H1 (cell line): Measurements from ENCODE around the gene MBD3L3. TPM values are rescaled to one million over a fixed set of nuclear protein-coding genes. Genes with fewer than 3 reads are reported as not detected.
"Not testable (repeated sequence)": the region's sequence is repeated elsewhere in the genome, so short reads cannot be mapped to it uniquely, and the experiment has no call there.

Experiments
- CTCF ChIA-PET: fragments of 300-600 bp; sonication (Branson Sonifier 250); formaldehyde crosslinking; loops from one replicate; lab custom pipeline; 2021; ENCODE audit not compliant: partially characterized antibody; lab: Charles Lee
- POLR2A ChIA-PET: fragments of 300-600 bp; sonication (Branson Sonifier 250); formaldehyde crosslinking; loops from one replicate; lab custom pipeline; 2021; ENCODE audit warnings: inconsistent platforms; ENCODE audit not compliant: partially characterized antibody; lab: Charles Lee
- DNase-seq, 2 experiments: peaks; one replicate each; pipeline versions ENCODE4 v3.0.0 to v3.0.0-alpha.2; 2010 to 2022; ENCODE audit warnings: low spot score in 2 of 2, low read depth in 1 of 2, mixed read lengths in 1 of 2
- FAIRE-seq: peaks from 2 replicates; lab custom pipeline; 2011; peaks lifted over from hg19 to GRCh38; lab: Jason Lieb, UNC
- H2AFZ ChIP-seq: 2 replicates; pipeline ENCODE4 v1.8.1; 2012; ENCODE audit warnings: low read length, inconsistent platforms
- H2AK5ac ChIP-seq: 2 replicates; pipeline ENCODE4 v1.6.1; 2013; ENCODE audit warnings: low read depth, low read length
- H2BK120ac ChIP-seq: replicated peaks from 2 replicates; pipeline ENCODE3; 2013; ENCODE audit warnings: low read depth, low read length, inconsistent platforms
- H2BK12ac ChIP-seq: 2 replicates; pipeline ENCODE4 v1.6.1; 2013; ENCODE audit warnings: low read depth, low read length
- H2BK15ac ChIP-seq: 2 replicates; pipeline ENCODE4 v1.6.1; 2013; ENCODE audit warnings: low read length
- H2BK20ac ChIP-seq: 2 replicates; pipeline ENCODE4 v1.6.1; 2013; ENCODE audit warnings: low read length
- H2BK5ac ChIP-seq: 2 replicates; pipeline ENCODE4 v1.6.1; 2013; ENCODE audit warnings: low read depth, low read length
- H3K14ac ChIP-seq: 2 replicates; pipeline ENCODE4 v1.6.1; 2013; ENCODE audit warnings: inconsistent platforms; ENCODE audit not compliant: insufficient read length
- H3K18ac ChIP-seq: 2 replicates; pipeline ENCODE4 v1.6.1; 2013; ENCODE audit warnings: low read length; ENCODE audit errors: extremely low read depth
- H3K23ac ChIP-seq: 2 replicates; pipeline ENCODE4 v1.6.1; 2013; ENCODE audit warnings: inconsistent platforms; ENCODE audit not compliant: insufficient read length
- H3K23me2 ChIP-seq: 2 replicates; pipeline ENCODE4 v1.6.1; 2013; ENCODE audit warnings: low read depth, low read length
- H3K27ac ChIP-seq: 2 replicates; pipeline ENCODE4 v1.6.1; 2011; ENCODE audit warnings: low read depth, low read length, inconsistent platforms
- H3K27me3 ChIP-seq, 4 experiments: replicated peaks in 1 of 4; 1 replicate in 1 of 4; 2 replicates in 3 of 4; pipeline versions ENCODE4 v1.6.1 to v1.8.1; 2011 to 2013; ENCODE audit warnings: low read length in 3 of 4, mild to moderate bottlenecking in 3 of 4, inconsistent platforms in 2 of 4, mixed read lengths in 2 of 4, moderate library complexity in 1 of 4; ENCODE audit not compliant: control insufficient read depth in 3 of 4, insufficient read depth in 3 of 4; ENCODE audit errors: extremely low read depth in 1 of 4
- H3K36me3 ChIP-seq, 4 experiments: 2 replicates each; pipeline versions ENCODE4 v1.6.1 to v1.8.1; 2011 to 2013; ENCODE audit warnings: mild to moderate bottlenecking in 4 of 4, low read length in 3 of 4, moderate library complexity in 2 of 4, control low read depth in 1 of 4, inconsistent platforms in 1 of 4; ENCODE audit not compliant: insufficient read depth in 4 of 4, control insufficient read depth in 2 of 4
- H3K4ac ChIP-seq: replicated peaks from 2 replicates; pipeline ENCODE3; 2013; ENCODE audit warnings: low read length, low read depth, mixed read lengths, inconsistent platforms; ENCODE audit not compliant: insufficient read length
- H3K4me1 ChIP-seq, 4 experiments: replicated peaks in 1 of 4; 1 replicate in 1 of 4; 2 replicates in 3 of 4; pipeline versions ENCODE4 v1.6.1 to v1.8.1; 2011 to 2013; ENCODE audit warnings: low read length in 3 of 4, inconsistent platforms in 2 of 4, mixed read lengths in 1 of 4; ENCODE audit not compliant: insufficient read depth in 4 of 4, control insufficient read depth in 3 of 4
- H3K4me2 ChIP-seq, 2 experiments: 2 replicates each; pipeline versions ENCODE4 v1.6.1 to v1.8.1; 2011 to 2013; ENCODE audit warnings: low read depth in 2 of 2, low read length in 2 of 2, control low read depth in 1 of 2, inconsistent platforms in 1 of 2, mild to moderate bottlenecking in 1 of 2; ENCODE audit not compliant: insufficient read depth in 1 of 2
- H3K4me3 ChIP-seq, 4 experiments: fragments of 200-600, 300-600 bp in 1 of 4; sonication (generic), shearing (Covaris generic), sonication (Bioruptor Twin) in 1 of 4; 2 replicates each; pipeline versions ENCODE4 v1.5.1 to v1.8.1; 2011 to 2016; ENCODE audit warnings: low read length in 4 of 4, low read depth in 3 of 4, control low read depth in 2 of 4, inconsistent platforms in 2 of 4, mild to moderate bottlenecking in 2 of 4, mixed read lengths in 1 of 4, moderate library complexity in 1 of 4; ENCODE audit not compliant: insufficient read depth in 2 of 4; ENCODE audit errors: extremely low read depth in 1 of 4
- H3K56ac ChIP-seq: replicated peaks from 2 replicates; pipeline ENCODE3; 2013; ENCODE audit warnings: low read depth, mild to moderate bottlenecking, mixed read lengths, low read length, inconsistent platforms; ENCODE audit not compliant: insufficient read length
- H3K79me1 ChIP-seq: 2 replicates; pipeline ENCODE4 v1.6.1; 2013; ENCODE audit warnings: low read depth, low read length, control low read depth
- H3K79me2 ChIP-seq, 2 experiments: 2 replicates each; pipeline versions ENCODE4 v1.6.1 to v1.8.1; 2012 to 2013; ENCODE audit warnings: low read length in 2 of 2, mild to moderate bottlenecking in 2 of 2, inconsistent platforms in 1 of 2; ENCODE audit not compliant: insufficient read depth in 2 of 2, control insufficient read depth in 1 of 2
- H3K9ac ChIP-seq, 4 experiments: replicated peaks in 1 of 4; 1 replicate in 1 of 4; 2 replicates in 3 of 4; pipeline versions ENCODE4 v1.6.1 to v1.8.1; 2011 to 2013; ENCODE audit warnings: low read depth in 3 of 4, low read length in 3 of 4, control low read depth in 2 of 4, mild to moderate bottlenecking in 2 of 4, moderate library complexity in 2 of 4, inconsistent platforms in 1 of 4; ENCODE audit errors: extremely low read depth in 1 of 4
- H3K9me3 ChIP-seq, 2 experiments: 2 replicates each; pipeline versions ENCODE4 v1.6.1 to v1.8.1; 2012 to 2013; ENCODE audit warnings: mild to moderate bottlenecking in 2 of 2, moderate library complexity in 2 of 2, control low read depth in 1 of 2, inconsistent platforms in 1 of 2, low read depth in 1 of 2, low read length in 1 of 2, mixed read lengths in 1 of 2; ENCODE audit not compliant: insufficient read depth in 2 of 2
- H4K20me1 ChIP-seq, 2 experiments: replicated peaks in 1 of 2; 2 replicates each; pipeline versions ENCODE3 to v1.8.1; 2011 to 2013; ENCODE audit warnings: inconsistent platforms in 2 of 2, low read length in 2 of 2, mild to moderate bottlenecking in 1 of 2; ENCODE audit not compliant: insufficient read depth in 2 of 2, control insufficient read depth in 1 of 2
- H4K5ac ChIP-seq: 2 replicates; pipeline ENCODE4 v1.6.1; 2013; ENCODE audit warnings: low read length, low read depth, mixed read lengths, inconsistent platforms; ENCODE audit not compliant: insufficient read length
- H4K8ac ChIP-seq: 2 replicates; pipeline ENCODE4 v1.8.0; 2013; ENCODE audit warnings: mild to moderate bottlenecking, moderate library complexity, low read length, inconsistent platforms; ENCODE audit not compliant: insufficient read depth; ENCODE audit errors: extremely low read depth
- H4K91ac ChIP-seq: replicated peaks from 2 replicates; pipeline ENCODE3; 2013; ENCODE audit warnings: low read length, mixed read lengths, inconsistent platforms; ENCODE audit not compliant: insufficient read length
- WGBS, 2 experiments: shearing (Covaris generic) in 1 of 2; methylation state at CpG; one replicate each; pipeline versions ENCODE4 v1.1.6 to v1.1.7; 2013 to 2015; ENCODE audit warnings: low lambda C conversion rate in 2 of 2, mixed read lengths in 2 of 2, inconsistent platforms in 1 of 2, low coverage in 1 of 2, missing lambda C conversion rate in 1 of 2; ENCODE audit not compliant: insufficient replicate concordance in 2 of 2, insufficient coverage in 1 of 2, insufficient read length in 1 of 2; ENCODE audit errors: extremely low coverage in 1 of 2, missing lambda C conversion rate in 1 of 2; 5-methylcytosine and 5-hydroxymethylcytosine counted together
- polyA plus RNA-seq, 7 experiments: library from polyadenylated mRNA; depleted of rRNA in 3 of 7; stranded (reverse) in 5 of 7; unstranded in 2 of 7; fragments of >200 nt in 5 of 7; fragments of 200-250 nt in 2 of 7; gene quantifications; 1 replicate in 5 of 7; 2 replicates in 1 of 7; 4 replicates in 1 of 7; pipeline versions ENCODE4 v1.2.1 to v1.2.3, GENCODE V29; 2011 to 2013; ENCODE audit warnings: missing spikeins in 2 of 7, mixed read lengths in 2 of 7
- total RNA-seq: library from RNA; stranded (reverse); fragmentation: NEBNext Ultra II Directional; extraction: Animal tissue kit (Norgen Biotek cat#: 25700); gene quantifications from 2 replicates; pipeline ENCODE4 v1.2.1, GENCODE V29; 2021

Gene MBD3L3
- total and polyA plus RNA-seq, 2 of the 8 experiments (the other 6 are each of a cell fraction or from before 2014, with no cell fraction given), result not detected

DNA sequence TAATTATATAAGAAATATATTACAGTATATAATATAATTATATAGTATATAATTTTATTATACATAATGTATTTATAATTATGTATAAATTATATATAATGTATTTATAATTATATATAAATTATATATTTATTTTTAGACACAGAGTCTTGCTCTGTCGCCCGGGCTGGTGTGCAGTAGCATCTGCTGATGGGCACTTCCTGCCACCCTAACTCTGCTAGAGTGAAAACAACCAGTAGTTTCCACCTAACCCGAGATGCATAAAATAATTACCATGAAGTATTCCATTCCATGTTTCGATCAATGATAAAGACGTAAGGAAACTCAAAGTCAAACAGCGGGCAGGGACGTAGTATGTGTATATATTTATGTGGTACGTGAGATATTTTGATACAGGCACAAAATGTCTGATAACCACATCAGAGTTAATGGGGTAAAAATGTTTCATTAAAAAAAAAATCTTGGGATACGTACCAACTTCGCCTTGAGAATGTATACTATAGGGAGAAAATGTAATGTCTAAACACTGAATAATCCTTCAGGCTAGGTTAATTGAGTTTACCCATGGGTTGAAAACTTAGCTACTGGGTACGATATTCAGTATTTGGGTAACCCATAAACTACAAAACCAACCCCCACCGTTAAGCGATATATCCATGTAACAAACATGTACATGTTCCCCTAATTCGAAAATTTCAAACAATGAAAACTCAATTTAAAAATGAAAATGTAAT, 3.7 kb downstream of the MBD3L3 start:
- H3K14ac ChIP-seq, H3K4me2 ChIP-seq, H4K8ac ChIP-seq, H2BK20ac ChIP-seq, H2BK15ac ChIP-seq, H3K79me2 ChIP-seq, H3K4me3 ChIP-seq, H2BK120ac ChIP-seq, H3K79me1 ChIP-seq, H4K20me1 ChIP-seq, H2AFZ ChIP-seq, H3K9ac ChIP-seq, H2BK12ac ChIP-seq, H3K4ac ChIP-seq, H3K27ac ChIP-seq, H3K18ac ChIP-seq, DNase-seq, H3K36me3 ChIP-seq, H3K4me1 ChIP-seq, H4K5ac ChIP-seq, FAIRE-seq, H3K56ac ChIP-seq, POLR2A ChIA-PET, H3K9me3 ChIP-seq, H2AK5ac ChIP-seq, H4K91ac ChIP-seq, H3K23me2 ChIP-seq, H3K27me3 ChIP-seq, CTCF ChIA-PET, H2BK5ac ChIP-seq, H3K23ac ChIP-seq: not testable (repeated sequence)
- WGBS, 2 experiments, result 87% methylated on average over 12 of the region's 14 CpGs; no CpG with 5 or more reads in 1 of the 2 experiments

DNA sequence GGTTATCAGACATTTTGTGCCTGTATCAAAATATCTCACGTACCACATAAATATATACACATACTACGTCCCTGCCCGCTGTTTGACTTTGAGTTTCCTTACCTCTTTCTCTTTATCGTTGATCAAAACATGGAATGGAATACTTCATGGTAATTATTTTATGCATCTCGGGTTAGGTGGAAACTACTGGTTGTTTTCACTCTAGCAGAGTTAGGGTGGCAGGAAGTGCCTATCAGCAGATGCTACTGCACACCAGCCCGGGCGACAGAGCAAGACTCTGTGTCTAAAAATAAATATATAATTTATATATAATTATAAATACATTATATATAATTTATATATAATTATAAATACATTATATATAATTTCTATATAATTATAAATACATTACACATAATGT, 5.6 kb downstream of the MBD3L3 start:
- POLR2A ChIA-PET, H3K4me2 ChIP-seq, H3K23me2 ChIP-seq, H2AFZ ChIP-seq, H3K18ac ChIP-seq, H4K5ac ChIP-seq, H2BK5ac ChIP-seq, H3K27me3 ChIP-seq, H3K4me3 ChIP-seq, H4K8ac ChIP-seq, H3K36me3 ChIP-seq, H3K56ac ChIP-seq, H3K79me1 ChIP-seq, FAIRE-seq, H2AK5ac ChIP-seq, H3K27ac ChIP-seq, H2BK15ac ChIP-seq, H3K9ac ChIP-seq, H3K4me1 ChIP-seq, H2BK12ac ChIP-seq, H2BK20ac ChIP-seq, H3K9me3 ChIP-seq, DNase-seq, H3K4ac ChIP-seq, H3K79me2 ChIP-seq, H4K20me1 ChIP-seq, CTCF ChIA-PET, H4K91ac ChIP-seq, H2BK120ac ChIP-seq, H3K23ac ChIP-seq, H3K14ac ChIP-seq: not testable (repeated sequence)
- 91% methylated on average over 7 of the region's 7 CpGs; no CpG with 5 or more reads in 1 of the 2 experiments for WGBS, 2 experiments
